HG03039 (cell line): Measurements from ENCODE around the gene TNS1.

Experiments
- ATAC-seq: cut with Tn5 transposase; IDR thresholded peaks from one replicate; pipeline ENCODE4 v1.9.1; 2021; ENCODE audit warnings: mild to moderate bottlenecking, moderate library complexity; ENCODE audit not compliant: unreplicated experiment

Gene TNS1

DNA sequence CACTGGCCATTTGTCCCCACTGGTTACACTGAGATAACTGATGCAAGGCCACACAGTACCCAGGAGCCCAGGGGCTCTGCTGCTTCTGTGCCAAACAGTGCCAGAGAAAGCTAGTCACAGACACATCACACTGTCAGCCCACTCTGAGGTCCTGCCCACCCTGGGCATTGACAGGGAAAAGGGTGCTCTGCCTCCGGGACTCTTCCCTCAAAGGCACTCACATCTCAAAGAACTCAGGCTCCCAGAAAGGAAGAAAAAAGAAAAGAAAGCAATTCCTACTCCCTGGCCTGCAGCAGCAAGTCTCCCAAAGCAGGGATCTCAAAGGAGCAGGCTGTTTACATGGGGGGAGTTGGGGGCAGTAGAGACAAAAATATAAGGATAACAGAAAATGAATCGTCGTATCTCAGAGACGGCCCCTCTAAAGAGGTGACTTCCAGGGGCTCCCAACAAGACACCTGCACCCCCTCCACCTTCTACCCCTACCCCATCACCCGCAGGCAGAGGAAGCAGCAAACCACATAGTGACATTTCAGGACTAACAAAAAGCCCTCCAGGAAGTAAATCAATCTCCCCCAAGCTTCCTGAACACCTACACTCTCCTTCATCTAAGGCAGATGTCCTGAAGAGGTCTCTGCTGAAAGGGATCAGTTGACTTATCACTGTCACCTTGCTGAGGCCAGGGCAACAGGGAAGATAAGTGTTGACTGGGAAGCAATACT lies 247.6 kb downstream of the TNS1 start:
- ATAC-seq = no peak

DNA sequence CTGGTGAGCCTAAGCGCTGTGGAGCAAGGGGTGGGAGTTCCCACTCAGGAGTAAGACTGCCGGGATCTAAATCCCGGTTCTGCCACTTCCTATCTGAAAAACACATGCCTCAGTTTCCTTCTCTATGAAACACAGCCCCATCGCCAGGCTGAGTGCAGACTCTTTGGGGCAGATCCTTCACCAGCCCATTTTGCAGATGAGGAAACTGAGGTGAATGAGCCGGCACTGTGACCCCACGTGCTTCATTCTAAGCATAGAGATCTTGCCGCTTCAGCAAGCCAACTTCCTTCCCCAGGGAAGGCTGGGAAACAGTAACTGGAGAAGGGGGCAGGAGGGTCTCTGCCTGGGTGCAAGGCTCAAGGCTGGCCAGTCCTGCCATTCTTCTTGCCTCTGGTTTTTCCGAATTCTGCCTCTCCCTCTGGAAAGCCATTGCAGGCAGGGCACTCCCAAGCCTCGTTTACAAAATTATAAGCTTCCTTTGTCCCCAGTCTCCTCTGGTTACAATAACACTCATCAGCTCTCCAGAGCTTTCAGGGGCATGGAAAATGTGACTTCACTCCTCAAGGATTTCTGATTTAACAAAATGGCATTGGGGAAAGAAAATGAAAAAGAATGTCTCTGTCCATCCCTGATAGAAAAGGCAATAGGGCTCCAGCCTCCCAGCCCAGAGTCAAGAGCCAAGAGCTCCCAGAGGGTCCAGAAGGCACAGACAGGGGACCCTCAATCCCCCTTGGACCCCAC lies 249.2 kb downstream of the TNS1 start:
- no peak for ATAC-seq

DNA sequence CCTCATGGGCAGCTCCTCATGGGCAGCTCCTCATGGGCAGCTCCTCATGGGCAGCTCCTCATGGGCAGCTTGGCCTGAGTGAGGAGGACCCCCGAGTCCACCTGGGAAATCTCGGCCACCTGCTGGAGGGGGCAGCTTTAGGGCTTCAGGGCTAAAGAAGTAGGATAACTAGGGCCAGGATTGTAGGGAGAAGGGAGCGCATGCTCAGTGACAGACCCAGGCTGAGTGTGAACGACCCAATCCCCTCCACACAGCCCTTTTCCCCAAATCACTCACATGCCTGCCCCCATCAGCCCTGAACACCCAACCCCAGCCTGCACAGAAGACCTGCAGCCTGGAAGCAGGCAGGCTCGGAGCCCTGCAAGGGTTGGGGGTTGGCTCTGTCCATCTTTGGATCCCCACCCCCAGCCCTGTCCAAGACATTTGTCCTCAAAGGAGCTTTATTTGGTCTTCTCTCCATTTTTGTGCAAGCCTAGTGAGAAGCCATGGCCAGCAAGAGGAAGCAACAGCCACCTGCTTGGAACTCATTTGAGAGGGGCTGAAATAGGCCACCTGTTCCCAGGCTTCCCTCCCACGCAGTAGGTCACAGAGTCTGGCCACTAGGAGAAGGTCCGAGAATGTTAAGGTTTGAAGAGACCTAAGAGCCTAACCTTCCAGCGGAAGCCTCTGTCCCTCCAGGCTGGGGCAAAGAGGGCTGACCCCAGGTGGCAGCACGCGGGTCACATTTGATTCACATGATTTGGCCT lies 249.9 kb downstream of the TNS1 start:
- no peak for ATAC-seq

DNA sequence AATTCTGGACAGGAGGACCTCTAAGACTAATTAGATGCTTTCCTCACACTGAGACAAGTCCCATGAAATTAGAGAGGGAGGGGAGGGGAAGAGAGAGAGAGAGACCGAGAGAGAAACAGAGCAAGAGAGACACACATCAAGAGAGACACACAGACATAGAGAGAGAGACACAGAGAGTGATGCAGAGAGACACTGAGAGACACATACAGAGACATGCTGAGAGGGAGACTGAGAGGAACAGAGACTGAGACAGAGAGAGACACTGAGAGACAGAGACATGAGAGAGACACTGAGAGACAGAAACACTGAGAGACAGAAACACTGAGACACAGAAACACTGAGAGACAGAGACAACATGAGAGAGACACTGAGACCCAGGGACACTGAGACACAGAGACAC lies 250.8 kb downstream of the TNS1 start:
- ATAC-seq = no peak

DNA sequence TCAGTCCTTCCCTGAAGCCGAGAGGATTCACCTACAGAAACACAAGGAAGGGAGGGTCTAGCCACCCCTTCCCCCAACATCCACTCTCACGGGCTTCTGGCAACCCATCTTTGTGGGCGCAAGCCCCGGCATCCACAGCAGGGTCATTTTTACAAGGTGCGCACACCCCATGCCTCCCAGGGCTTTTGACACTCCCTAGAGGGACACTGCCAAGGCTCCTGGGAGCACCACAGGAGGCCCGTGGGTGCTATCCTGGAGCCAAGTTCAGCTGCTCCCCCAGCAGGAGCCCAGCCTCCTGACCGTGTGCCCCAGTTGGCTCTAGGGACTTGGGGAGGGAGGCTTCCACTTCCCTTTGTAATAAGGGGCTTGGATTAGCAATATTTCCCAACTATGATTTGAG lies 251.6 kb downstream of the TNS1 start:
- ATAC-seq = no peak
